Prostate gland (tissue), 2 donors: ENCODE measurements around the gene ST6GALNAC3.

ENCODE experiments used
- CTCF ChIP-seq, 4 experiments: fragments of 200-600 bp in 2 of 4; fragments of 450-650 bp in 2 of 4; sonication (generic) in 2 of 4; IDR thresholded peaks; 1 replicate in 3 of 4; 2 replicates in 1 of 4; pipeline ENCODE4 v1.5.1; 2016 to 2019; ENCODE audit warnings: antibody characterized with exemption in 4 of 4, mild to moderate bottlenecking in 2 of 4, moderate library complexity in 2 of 4
- POLR2A ChIP-seq: fragments of 450-650 bp; IDR thresholded peaks from one replicate; pipeline ENCODE4 v1.6.1; 2016; ENCODE audit warnings: antibody characterized with exemption, mild to moderate bottlenecking
- POLR2AphosphoS5 ChIP-seq: sonication (generic); formaldehyde crosslinking; IDR thresholded peaks from one replicate; pipeline ENCODE4 v1.6.1; 2017; ENCODE audit warnings: antibody characterized with exemption

- no peak for TF ChIP-seq CTCF (IDR thresholded peaks at IDR 0.05)
- TF ChIP-seq POLR2A, result no peak
- no peak for TF ChIP-seq POLR2AphosphoS5
These were observed 487.7 kb downstream of the ST6GALNAC3 start for GRCh38 chr1:76562292-76562691.
